Stimulated activated CD4-positive, alpha-beta T cell treated with anti-CD3 and anti-CD28 coated beads, Interleukin-2, amount 100 ng/mL, for 24 hours (primary cell): ENCODE data around the gene TSPAN7.

ENCODE experiments used
- DNase-seq, 2 donors: peaks; one replicate each; pipeline ENCODE4 v3.0.0-alpha.2; 2020

The TSPAN7 gene

DNA sequence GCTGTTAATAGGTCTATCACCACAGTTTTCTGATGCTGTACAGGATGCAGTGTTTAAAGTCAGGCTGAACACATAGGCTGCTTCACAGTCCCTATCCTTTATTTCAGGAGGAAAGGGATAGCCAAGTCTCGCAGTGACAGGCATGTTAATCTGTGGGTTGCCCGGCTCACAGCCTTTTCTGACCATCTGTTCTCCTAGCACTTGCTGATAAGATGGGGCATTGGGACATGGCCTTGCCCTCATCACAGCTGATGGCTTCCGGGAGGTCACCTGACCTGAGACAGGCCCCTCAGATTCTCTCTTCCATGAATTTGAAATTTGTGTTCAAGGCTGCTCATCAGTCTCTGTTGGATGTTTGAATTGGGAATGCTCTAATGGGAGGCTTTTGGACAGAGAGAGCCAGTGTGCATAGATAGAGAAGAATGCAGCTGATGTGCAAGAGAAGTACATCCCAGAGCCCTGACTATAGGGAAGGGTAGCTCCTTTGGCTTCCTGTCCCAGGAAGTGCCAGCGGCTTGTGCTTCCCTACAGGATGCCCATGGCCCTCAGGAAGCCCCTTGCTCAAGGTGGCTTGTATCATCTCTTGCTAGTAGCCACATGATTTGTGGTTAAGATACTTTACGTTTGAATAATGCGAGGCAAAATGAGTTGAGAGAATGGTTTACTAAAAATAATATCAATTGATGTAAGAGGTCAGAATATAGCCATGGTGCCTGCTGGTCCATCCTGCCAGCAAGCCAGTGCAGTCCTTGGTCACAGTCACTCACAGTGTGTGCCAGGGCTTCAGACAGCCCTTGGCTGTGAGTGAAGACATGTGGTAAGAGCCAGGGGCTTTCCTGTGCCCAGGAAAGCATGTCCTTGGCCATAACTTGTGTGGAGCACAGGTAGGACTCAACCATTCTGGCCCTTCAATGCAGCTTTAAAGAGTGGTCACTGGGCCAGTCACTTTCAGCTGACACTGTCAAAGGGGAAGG, 88.6 kb downstream of the TSPAN7 start:
- DNase-seq = no peak

DNA sequence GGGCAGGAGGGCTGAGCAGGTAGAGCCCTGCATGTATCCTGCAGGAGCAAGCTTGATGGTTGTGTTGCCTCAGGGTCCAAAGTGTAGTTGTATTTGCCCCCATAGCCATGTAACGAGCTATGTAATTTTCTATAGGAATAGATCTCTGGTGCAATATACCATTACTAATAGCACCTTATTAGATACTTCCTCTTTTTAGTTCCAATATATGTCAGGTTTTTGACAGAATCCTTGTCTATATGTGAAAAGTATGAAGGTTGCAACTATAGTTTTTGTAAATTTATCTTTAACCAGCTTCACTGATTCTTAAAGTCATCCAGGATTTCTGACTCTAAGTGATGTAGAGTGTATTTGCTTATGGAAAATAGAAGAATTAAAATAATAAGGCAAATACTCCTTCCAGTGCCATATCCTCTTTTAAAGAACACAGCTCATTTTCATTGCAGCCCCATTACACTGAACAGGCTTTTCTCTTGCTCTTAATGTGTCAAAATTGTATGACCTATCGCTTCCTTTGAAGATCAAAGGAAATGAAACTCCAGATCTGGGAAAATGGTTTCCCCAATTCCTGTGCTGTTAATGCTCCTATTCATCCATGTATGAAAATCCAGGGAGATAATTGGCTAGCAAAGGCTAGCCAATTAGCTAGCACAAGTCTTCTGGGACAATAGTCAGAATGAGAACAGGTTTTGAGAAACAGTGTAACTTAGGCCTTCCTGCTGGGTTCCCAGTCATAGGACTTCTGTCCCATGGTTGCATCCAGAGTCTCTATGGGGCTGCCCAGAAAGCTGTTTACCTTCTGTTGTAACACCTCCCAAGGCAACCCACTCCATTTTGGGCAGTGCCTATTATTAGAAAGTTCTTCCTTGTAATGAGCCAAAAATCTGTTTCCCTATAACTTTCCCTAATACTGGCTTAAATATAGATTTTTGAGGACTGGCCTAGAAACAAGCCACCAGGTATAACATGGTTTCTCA, 90.6 kb downstream of the TSPAN7 start:
- no peak for DNase-seq

DNA sequence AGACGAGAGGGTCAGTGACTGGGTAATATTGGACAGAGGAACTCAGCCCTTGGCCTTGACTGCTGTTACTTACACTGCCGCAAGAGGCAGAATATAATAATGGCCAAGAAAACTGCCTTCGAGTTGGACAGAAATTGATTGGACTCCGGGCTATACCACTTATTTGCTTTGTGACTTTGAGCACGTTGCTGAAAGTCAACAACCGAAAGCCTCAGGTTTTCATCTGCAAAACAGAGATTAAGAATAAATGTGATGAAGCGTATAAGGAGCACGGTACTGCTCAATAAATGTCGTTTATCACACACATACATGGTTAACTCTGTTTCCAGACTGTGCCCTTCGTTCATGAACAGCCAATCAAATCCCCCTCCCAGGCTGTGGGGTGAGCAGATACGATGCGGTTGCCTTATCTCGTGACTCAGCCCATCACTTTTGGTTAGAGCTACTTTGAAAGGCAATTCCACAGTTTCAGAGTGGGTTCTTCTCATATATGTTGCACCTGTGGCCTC, 91.6 kb downstream of the TSPAN7 start:
- no peak for DNase-seq

DNA sequence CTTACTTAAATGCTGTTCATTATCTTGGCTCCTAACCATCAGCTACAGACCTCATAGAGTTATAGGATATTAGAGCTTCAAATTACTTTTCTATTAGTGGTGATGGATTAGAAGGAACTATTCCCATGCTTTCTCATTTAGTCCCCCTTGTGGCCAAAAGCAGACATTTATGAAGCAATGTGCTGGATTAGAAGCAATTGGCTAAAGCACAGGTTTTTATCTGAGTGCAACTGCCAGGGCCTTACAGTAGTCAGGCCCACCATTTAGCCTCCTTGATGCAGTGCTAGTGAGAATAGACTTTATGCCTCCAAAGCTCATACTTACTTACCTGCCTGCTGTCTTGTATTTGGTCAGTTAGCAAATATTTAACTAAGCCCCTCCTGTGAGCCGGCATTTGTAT, 93.0 kb downstream of the TSPAN7 start:
- no peak for DNase-seq

DNA sequence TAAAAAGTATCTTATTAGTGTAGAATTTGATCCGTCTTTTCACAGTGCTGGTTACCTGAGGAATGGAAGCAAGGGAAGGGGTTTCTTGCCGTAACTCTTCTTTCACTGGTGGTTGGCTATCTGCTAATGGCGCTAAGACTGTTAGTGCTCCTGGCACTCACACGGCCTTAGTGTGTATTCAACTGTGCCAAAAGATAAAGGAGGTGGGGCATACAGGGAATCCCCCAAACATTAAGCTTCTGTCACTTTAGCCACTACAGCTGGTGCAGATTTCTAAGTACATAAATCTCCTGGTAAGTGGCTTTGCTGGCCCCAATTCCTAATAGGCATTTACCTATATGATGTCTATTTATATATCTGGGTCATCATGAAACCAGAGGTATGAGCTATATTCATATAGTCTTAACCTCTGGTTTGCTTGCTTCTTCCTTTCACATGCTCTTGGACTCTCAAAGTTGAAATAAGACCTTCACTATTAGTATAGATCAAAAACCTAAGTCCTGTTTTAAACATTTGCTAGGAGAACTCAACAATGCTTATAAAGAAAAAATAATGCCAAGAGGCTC, 95.1 kb downstream of the TSPAN7 start:
- DNase-seq = no peak

DNA sequence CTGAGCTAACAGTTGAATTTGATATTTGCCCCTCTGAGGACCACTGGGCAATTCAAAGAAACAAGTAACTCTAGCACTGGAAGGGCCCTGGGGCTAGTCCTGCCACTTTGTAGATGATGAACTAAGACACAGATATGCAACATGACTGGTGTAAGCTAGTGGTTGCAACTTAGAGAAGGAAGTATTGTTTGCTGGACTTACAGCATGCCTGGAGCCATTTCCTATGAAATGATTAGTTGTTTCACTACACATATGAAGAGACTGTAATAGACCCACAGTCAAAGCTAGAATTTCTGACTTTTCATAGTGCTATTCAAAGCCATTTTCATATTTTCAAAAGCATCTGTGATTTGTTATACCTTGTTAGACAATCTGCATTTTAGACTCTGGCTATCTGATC, 96.2 kb downstream of the TSPAN7 start:
- DNase-seq = no peak

DNA sequence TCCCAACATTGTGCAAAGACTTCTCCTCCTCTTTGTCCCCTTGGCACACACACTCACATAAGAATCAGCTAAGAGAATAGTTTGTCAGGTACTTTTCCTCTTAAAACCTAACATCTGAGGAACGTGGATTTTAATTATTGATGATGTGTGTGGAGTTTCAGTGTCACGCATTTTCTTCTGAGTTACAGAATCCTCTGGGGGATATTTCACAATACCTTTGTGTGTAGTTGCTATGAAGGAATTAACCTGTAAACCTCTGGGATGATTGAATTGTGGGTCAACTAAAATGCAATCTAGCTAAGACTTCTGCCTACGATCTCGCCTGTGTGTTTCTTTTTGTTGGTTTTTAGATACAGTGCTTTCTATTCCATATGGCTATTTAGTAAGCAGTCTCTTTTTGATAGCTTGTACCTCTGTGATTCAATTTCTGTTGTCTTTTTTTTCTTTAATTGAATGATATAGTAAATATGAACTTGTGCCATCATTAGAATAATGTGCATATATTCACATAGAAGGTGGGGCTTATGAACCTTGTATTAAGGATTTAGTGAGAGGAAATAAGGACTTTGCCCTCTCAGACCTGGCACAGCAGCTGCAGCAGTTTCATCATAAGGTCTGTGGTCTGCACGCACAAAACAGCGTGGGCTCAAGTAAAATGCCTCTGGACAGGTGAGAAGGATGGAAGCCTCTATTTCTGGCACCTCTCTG, 99.2 kb downstream of the TSPAN7 start:
- no peak for DNase-seq

DNA sequence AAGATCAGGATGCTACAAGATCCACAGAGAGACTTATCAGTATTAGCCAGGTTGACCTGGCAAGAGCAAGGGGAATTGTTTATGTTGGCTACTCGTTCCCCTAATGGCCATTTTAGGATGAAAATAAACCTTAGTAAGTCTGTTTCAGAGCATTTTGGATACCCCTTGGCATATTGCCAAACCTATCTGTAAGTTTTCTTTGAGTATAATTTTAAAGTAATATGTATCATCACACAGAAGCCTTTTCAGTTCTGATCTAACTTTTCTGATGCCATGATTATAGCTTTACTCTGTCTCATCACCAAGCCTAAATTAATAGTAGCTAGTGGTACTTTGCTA, 99.7 kb downstream of the TSPAN7 start:
- DNase-seq = no peak

DNA sequence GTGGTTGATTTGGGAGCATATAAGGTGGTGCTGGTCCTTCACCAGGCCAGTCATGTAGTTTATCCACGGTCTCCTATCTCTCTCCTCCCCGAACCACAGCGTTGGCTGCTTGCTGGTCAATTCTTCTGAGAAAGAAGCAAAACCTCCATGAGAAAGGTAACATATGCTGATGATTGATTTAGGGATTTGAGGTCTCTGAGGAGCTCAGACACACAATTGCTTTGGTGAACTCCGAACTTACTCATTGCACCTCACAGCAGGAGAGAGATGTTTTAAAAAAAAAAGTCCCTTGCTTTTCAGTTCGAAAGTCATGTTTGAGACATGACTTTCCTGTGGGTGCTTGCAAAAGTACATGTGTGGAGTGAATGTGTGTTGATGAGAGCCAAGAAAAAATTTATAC, 100.2 kb downstream of the TSPAN7 start:
- DNase-seq = no peak

DNA sequence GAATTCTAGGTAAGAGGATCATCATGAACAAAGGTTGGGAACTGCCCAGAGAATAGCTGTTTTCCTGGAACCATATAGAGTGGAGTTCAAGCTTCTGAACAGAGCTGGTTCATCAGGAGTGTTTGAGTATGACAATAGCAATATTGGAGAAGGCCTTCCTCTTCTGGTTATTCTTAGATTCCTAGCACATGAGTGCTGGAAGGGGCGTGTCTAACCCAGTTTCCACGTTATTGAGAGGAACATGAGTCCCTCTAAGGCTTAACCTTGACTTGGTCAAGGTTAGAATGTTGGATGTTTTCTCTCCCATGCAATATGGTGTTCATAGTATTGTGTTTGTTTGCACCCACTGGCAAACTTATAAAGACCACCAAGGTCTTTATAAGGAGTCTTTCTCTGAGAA, 101.3 kb downstream of the TSPAN7 start:
- DNase-seq = no peak

DNA sequence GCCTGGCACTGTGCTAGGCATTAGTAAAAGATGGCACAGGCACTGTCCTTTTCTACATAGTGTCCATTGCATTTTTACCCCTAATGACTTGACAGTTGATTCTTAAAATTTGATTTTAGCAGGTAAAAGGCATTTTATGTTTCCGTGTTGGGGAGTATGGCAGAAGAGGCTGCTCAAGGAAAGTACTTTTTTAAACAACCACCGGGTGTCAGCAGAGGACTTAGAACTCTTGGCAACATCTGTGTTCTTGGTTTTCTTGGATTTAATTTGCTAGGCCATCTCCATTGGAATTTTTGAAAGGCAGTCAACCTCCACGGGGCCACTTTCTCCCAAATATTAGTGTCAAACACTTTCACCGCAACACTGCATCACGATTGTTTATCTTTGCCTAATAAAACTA, 102.9 kb downstream of the TSPAN7 start:
- DNase-seq = no peak

DNA sequence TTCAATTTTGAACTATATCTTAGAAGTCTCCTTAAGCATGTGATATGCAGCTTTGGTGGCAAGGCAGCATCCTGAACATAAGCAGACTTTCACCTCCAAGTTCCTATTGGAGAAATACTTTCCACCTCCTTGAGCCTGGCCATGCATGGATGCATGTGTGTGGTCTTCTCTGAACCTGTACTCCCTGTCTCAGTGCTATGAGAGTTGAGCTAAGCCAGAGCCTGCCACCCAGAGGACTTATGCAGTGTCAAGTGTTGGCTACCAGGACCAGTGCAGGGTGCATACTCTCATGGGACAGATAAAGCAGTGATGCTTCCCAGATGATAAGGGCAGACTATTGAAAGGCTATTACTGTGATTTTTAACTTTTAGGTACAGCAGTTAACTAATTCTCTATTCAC, 105.6 kb downstream of the TSPAN7 start:
- DNase-seq = no peak

DNA sequence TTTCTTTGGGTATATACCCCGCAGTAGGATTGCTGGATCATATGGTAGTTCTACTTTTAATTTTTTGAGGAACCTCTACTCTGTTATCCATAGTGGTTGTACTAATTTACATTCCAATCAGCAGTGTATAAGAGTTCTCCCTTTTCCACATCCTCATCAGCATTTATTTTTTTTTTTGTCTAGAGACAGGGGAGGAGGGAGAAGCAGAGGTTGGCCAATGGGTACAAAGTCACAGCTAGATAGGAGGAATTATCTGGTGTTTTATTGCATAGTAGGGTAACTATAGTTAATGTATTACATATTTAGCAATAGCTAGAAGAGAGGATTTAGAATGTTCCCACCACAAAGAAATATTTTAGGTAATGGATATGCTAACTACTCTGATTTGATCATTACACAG, 107.4 kb downstream of the TSPAN7 start:
- DNase-seq = no peak

DNA sequence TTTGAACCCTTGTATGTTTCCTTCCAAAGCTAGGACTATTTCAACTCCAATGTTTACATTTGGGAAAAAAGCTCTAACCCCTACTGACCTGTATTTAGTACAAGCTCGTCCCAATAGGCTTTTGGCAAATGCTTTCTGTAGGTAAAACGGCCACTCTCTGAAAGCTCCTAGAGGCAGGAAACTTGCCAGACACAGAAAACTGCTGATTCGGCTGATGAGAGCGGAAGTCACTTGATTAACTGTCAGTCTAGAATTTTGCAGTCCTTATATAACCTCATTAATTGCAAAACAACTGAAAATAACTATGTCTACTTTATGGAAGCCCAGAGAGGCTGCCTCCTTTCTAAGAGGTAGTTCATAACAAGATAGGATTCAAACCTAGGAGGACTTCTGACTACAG, 108.1 kb downstream of the TSPAN7 start:
- no peak for DNase-seq

DNA sequence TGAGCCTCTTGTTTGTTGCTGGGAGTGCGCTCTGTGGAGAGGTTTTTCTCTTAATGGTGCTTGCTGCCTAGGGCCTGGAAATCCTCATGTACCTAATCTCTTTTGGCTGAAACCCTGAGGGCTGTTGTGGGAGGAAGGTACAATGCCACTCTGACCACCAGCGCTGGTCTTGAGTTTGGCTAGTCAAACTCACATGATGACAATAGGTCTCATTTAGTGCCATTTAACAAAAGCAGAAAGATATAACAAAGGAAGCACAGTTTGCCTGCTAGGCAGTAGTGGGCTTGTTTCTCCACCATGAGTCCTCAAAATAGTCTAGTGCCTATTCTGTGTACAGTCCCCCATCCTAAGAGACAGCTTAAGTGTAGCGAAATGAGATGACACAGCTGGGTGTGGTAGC, 111.3 kb downstream of the TSPAN7 start:
- no peak for DNase-seq

DNA sequence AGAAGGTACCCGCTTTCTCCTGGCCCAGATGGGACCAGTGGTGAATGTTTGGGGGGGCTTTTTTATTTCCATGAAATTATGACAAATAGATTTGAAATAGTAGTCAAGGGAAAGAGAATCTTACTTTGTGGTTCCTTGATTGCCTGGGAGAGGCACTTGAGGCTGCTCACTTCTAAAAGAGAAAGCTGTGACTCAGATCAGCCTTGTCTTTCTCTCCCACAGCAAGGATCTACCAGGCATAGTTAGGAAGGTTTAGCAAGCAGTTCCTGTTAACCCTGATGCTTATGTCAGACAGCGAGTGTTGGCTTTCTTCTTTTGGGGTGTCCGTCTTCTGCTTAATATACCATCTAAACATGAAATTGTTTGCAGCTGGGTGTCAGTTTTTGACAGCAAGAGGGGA, 114.5 kb downstream of the TSPAN7 start:
- no peak for DNase-seq

DNA sequence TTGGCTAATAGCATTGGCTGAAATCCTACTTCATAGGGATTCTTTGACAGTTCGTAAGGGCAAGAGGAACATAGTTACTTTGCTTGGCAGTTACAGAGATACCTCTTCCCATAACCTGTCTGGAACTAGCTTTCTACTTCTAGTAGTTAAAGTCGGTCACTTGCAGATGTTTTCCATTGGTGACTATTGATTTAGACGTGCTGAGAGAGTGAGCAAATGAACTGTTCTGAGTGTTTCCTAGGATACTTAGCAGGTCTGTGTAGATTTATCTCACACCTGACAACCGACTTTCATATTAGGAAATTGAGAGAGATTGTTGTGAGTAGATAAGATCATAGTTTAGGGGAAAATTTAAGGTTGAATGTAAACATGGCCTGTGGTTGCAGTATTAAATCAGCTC, 116.8 kb downstream of the TSPAN7 start:
- no peak for DNase-seq

DNA sequence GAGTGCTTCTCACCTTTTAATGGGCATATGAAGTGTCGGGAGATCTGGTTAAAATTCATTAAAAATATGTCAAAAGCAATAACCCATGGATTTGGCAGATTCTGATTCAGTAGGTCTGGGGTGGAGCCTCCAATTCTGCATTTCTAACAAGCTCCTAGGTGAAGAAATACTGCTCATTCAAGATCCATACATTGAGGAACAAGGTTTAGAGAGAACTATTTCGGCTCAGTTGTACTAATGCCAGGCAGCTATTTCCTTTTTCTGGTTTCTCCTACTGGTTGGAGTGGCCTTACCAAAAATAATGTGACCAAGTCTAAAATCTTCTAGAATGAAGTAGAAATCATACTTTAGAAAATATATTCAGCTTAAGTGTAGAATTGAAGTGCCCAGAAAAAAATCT, 117.5 kb downstream of the TSPAN7 start:
- no peak for DNase-seq

DNA sequence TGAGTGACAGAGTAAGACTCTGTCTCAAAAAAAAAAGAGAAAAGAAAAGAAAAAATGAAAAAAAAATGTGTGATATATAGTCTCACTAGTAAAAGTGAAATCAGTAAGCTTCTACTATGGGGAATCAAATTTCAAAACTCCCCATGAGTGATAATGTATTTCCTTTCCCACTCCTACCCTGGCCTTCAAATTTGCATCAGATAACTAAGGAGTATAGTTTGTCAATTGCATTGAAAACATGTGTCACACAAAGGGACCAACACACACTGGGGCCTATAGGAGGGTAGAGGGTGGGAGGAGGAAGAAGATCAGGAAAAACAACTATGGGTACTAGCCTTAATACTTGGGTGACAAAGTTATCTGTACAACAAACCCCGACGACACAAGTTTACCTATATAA, 118.4 kb downstream of the TSPAN7 start:
- no peak for DNase-seq

DNA sequence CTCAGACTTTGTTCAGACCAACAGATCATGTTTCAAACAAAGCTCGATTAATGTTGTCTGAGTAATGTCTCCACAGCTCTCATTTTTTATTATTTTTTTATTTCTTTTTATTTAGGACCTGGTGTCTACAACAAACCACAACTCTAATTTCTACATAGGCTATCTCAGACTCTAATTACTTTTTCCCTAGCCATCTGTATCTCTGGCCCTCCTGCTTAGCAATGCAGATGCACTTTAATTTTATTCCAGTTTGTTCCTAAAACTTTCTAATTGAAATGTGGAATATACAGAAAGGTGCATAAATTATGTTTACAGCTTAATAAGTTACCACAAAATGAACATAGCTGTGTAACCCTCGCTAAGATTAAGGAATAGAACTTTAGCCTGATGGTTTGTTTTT, 120.8 kb downstream of the TSPAN7 start:
- DNase-seq = no peak

DNA sequence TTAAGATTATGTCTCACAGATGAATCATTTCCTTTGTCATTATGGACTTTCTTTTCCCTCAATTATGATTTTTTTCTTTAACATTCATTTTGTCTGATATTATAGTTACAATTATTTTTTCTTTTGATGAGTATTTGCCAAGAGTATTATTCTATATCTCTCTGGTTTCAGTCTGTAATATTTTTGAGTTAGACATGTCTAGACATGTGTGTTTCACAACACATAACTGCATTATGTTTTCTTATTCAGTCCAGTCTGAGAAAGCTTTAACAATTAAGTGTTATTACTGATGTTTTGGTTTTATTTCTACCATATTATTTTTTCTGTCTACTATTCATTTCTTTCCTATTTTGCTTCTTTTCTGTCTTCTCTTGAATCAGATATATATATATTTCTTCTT, 131.6 kb downstream of the TSPAN7 start:
- DNase-seq = no peak

DNA sequence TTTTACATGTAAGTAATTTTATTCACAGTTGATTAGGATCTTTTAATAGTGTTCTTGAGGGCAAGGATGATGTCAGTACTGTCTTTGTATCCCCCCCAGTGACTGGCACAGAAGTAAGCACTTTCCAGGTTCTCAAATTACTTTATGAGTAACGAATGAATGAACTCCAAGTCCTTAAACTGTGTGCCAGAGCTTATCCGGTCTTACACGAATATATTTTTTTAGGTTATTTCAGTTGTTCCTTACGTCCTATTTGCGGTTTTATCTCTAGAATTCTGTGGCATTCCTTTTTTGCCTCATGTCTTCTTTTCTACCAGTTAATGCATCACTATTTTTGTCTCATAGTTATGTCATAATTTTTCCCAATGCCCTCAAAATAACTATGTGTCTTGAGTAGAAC, 133.1 kb downstream of the TSPAN7 start:
- DNase-seq = no peak

DNA sequence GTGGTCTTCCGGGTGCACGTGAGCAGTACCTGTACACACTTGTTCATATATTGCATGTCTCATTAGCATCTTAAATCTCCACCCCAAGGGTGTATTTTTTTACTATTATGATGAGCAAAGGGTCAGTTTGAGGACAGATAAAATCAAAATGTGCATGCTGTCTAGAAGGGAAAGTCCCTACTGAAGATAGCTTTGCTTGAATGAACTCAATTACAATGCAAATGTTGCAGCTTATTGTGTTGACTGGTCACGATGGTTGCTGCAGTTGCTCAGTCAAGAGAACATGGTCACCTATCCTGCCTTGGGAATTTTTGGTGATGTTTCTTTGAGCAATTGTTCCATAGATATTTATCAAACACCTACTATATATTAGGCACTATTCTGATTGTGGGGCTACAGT, 136.1 kb downstream of the TSPAN7 start:
- no peak for DNase-seq
